GM23338 (cell line): ENCODE measurements around the gene STX8. TPM values are rescaled to one million over a fixed set of nuclear protein-coding genes. Genes with fewer than 3 reads are reported as not detected.

Experiments used
- ATAC-seq: fragments of 200-7000 bp; cut with Tn5 transposase; 3 replicates; pipeline ENCODE4 v1.9.1; 2020
- DNase-seq: peaks from one replicate; pipeline ENCODE4 v3.0.0-alpha.2; 2015; ENCODE audit warnings: low spot score
- H2AFZ ChIP-seq: fragments of 200-600 bp; sonication (generic); 2 replicates; pipeline ENCODE4 v1.8.0; 2016; ENCODE audit warnings: antibody characterized with exemption, mild to moderate bottlenecking, moderate library complexity
- H3F3A ChIP-seq: fragments of 200-600 bp; sonication (generic); replicated peaks from 2 replicates; pipeline ENCODE4 v1.8.0; 2017; ENCODE audit warnings: antibody characterized with exemption, mixed run types, low read depth
- H3K27ac ChIP-seq: fragments of 200-600 bp; sonication (generic); 2 replicates; pipeline ENCODE4 v1.6.1; 2016; ENCODE audit warnings: low read depth
- H3K27me3 ChIP-seq: fragments of 200-600 bp; sonication (generic); 2 replicates; pipeline ENCODE4 v1.8.0; 2016; ENCODE audit warnings: mild to moderate bottlenecking, mixed run types, moderate library complexity; ENCODE audit not compliant: insufficient read depth
- H3K36me3 ChIP-seq: fragments of 200-600 bp; sonication (generic); 2 replicates; pipeline ENCODE4 v1.8.0; 2016; ENCODE audit warnings: mild to moderate bottlenecking; ENCODE audit not compliant: insufficient read depth
- H3K4me1 ChIP-seq: fragments of 200-600 bp; sonication (generic); 2 replicates; pipeline ENCODE4 v1.8.0; 2016; ENCODE audit warnings: mild to moderate bottlenecking, moderate library complexity; ENCODE audit not compliant: insufficient read depth
- H3K4me2 ChIP-seq: fragments of 200-600 bp; sonication (generic); 2 replicates; pipeline ENCODE4 v1.7.1; 2017; ENCODE audit warnings: mixed run types
- H3K4me3 ChIP-seq: fragments of 200-600 bp; sonication (generic); 2 replicates; pipeline ENCODE4 v1.6.1; 2016; ENCODE audit warnings: mixed run types
- H3K79me2 ChIP-seq: fragments of 200-600 bp; sonication (generic); replicated peaks from 2 replicates; pipeline ENCODE4 v1.8.0; 2017; ENCODE audit warnings: mild to moderate bottlenecking; ENCODE audit not compliant: insufficient read depth
- H3K9me2 ChIP-seq: fragments of 200-600 bp; sonication (generic); 2 replicates; pipeline ENCODE4 v1.8.0; 2017; ENCODE audit not compliant: insufficient read depth
- H4K20me1 ChIP-seq: fragments of 200-600 bp; sonication (generic); replicated peaks from 2 replicates; pipeline ENCODE4 v1.8.0; 2017; ENCODE audit warnings: mild to moderate bottlenecking; ENCODE audit not compliant: insufficient read depth
- H3K27ac Mint-ChIP-seq: 2 replicates; pipeline ENCODE4 v1.8.0; 2020; ENCODE audit warnings: inconsistent platforms, mild to moderate bottlenecking, moderate library complexity, mixed read lengths
- H3K27me3 Mint-ChIP-seq: 3 replicates; pipeline ENCODE4 v1.8.0; 2022; ENCODE audit warnings: low read depth, mild to moderate bottlenecking, moderate library complexity, mixed read lengths, inconsistent platforms; ENCODE audit not compliant: insufficient read depth, poor library complexity
- H3K36me3 Mint-ChIP-seq: 3 replicates; pipeline ENCODE4 v1.8.0; 2021; ENCODE audit warnings: low read depth, mild to moderate bottlenecking, inconsistent platforms, moderate library complexity, mixed read lengths
- H3K4me1 Mint-ChIP-seq: 3 replicates; pipeline ENCODE4 v1.8.0; 2020; ENCODE audit warnings: mild to moderate bottlenecking, inconsistent platforms, mixed read lengths
- H3K4me3 Mint-ChIP-seq: 3 replicates; pipeline ENCODE4 v1.8.0; 2021; ENCODE audit warnings: moderate library complexity, mild to moderate bottlenecking, inconsistent platforms, mixed read lengths
- H3K9me3 Mint-ChIP-seq: 3 replicates; pipeline ENCODE4 v1.8.0; 2020; ENCODE audit warnings: moderate library complexity, mild to moderate bottlenecking, inconsistent platforms, mixed read lengths
- CREB1 ChIP-seq: fragments of 250-450 bp; sonication (Bioruptor Pico); IDR thresholded peaks from 2 replicates; pipeline ENCODE4 v1.5.0; 2020; ENCODE audit warnings: low read depth, mild to moderate bottlenecking, moderate library complexity
- EZH2phosphoT487 ChIP-seq: fragments of 200-600 bp; sonication (generic); IDR thresholded peaks from one replicate; pipeline ENCODE4 v1.8.1; 2018; ENCODE audit warnings: antibody characterized with exemption; ENCODE audit not compliant: unreplicated experiment
- POLR2AphosphoS5 ChIP-seq: IDR thresholded peaks from 2 replicates; pipeline ENCODE4 v1.6.1; 2016; ENCODE audit warnings: antibody characterized with exemption, low read depth
- STAT1 ChIP-seq: IDR thresholded peaks from one replicate; pipeline ENCODE4 v1.6.1; 2016; ENCODE audit warnings: antibody characterized with exemption; ENCODE audit not compliant: unreplicated experiment
- polyA plus RNA-seq: library from polyadenylated mRNA; unstranded; fragments of >200 nt; fragmentation: Nextera tagmentation; extraction: Ambion mirVana; gene quantifications from 2 replicates; pipeline ENCODE4 v1.2.1, GENCODE V29; 2016
- total RNA-seq: library from RNA; depleted of rRNA; stranded (reverse); fragments of >200 nt; shearing (Covaris generic); gene quantifications from 2 replicates; pipeline ENCODE4 v1.2.3, GENCODE V29; 2014
- TF ChIP-seq, protein P1 (sequence below): fragments of 250-450 bp; sonication (Bioruptor Pico); IDR thresholded peaks from 2 replicates; pipeline ENCODE4 v1.5.0; 2020; ENCODE audit warnings: mild to moderate bottlenecking, moderate library complexity
- TF ChIP-seq, protein P2 (sequence below), 2 experiments: fragments of 200-600 bp in 1 of 2; sonication (generic) in 1 of 2; conservative IDR thresholded peaks; 2 replicates each; pipeline versions ENCODE4 v1.5.1 to v1.6.1; 2016 to 2017; ENCODE audit warnings: antibody characterized with exemption in 2 of 2, low read depth in 2 of 2, mild to moderate bottlenecking in 2 of 2, moderate library complexity in 1 of 2
- TF ChIP-seq, protein P3 (sequence below): IDR thresholded peaks from 2 replicates; pipeline ENCODE4 v1.6.1; 2016; ENCODE audit warnings: antibody characterized with exemption

The STX8 gene
- total and polyA plus RNA-seq, 2 experiments from 2014 or later, result 59.4 to 82.3 TPM

DNA sequence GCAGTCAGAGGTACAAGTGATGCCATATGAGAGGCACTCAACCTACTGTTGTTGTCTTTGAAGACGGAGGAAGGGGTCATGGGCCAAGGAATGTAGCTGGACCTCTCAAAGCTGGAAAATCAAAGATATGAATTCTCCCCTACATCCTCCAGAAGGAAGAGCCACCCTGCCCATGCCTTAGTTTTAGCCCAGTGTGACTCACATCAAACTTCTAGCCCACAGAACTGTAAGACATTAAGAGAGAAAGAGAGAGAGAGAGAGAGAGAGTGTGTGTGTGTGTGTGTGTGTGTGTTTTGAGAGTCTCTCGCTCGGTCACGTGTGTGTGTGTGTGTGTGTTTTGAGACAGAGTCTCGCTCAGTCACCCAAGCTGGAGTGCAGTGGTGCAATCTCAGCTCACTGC is 87.1 kb downstream of the STX8 start:
- no peak overlapping the region for H3K27ac Mint-ChIP-seq
- no peaks in the 10 kb centered on the region; the same call in 2 of the 3 replicates for H3K4me1 Mint-ChIP-seq
- no peak for ATAC-seq

More for the DNA sequence above, 87.1 kb downstream of the STX8 start:
- Histone ChIP-seq H3K79me2 (no peaks in the 10 kb centered on the region), H3K27ac (no peak overlapping the region), H3K36me3 (no peaks in the 10 kb centered on the region), H3K9me2 (no peaks in the 10 kb centered on the region), H3F3A (no peaks in the 10 kb centered on the region), H3K27me3 (no peaks in the 10 kb centered on the region), H4K20me1 (no peaks in the 10 kb centered on the region; the same call in 1 of the 2 replicates), H2AFZ (no peak overlapping the region), H3K4me1 (no peaks in the 10 kb centered on the region), H3K4me2 (no peak overlapping the region), H3K4me3 (no peak overlapping the region)
- TF ChIP-seq, protein P1, sequence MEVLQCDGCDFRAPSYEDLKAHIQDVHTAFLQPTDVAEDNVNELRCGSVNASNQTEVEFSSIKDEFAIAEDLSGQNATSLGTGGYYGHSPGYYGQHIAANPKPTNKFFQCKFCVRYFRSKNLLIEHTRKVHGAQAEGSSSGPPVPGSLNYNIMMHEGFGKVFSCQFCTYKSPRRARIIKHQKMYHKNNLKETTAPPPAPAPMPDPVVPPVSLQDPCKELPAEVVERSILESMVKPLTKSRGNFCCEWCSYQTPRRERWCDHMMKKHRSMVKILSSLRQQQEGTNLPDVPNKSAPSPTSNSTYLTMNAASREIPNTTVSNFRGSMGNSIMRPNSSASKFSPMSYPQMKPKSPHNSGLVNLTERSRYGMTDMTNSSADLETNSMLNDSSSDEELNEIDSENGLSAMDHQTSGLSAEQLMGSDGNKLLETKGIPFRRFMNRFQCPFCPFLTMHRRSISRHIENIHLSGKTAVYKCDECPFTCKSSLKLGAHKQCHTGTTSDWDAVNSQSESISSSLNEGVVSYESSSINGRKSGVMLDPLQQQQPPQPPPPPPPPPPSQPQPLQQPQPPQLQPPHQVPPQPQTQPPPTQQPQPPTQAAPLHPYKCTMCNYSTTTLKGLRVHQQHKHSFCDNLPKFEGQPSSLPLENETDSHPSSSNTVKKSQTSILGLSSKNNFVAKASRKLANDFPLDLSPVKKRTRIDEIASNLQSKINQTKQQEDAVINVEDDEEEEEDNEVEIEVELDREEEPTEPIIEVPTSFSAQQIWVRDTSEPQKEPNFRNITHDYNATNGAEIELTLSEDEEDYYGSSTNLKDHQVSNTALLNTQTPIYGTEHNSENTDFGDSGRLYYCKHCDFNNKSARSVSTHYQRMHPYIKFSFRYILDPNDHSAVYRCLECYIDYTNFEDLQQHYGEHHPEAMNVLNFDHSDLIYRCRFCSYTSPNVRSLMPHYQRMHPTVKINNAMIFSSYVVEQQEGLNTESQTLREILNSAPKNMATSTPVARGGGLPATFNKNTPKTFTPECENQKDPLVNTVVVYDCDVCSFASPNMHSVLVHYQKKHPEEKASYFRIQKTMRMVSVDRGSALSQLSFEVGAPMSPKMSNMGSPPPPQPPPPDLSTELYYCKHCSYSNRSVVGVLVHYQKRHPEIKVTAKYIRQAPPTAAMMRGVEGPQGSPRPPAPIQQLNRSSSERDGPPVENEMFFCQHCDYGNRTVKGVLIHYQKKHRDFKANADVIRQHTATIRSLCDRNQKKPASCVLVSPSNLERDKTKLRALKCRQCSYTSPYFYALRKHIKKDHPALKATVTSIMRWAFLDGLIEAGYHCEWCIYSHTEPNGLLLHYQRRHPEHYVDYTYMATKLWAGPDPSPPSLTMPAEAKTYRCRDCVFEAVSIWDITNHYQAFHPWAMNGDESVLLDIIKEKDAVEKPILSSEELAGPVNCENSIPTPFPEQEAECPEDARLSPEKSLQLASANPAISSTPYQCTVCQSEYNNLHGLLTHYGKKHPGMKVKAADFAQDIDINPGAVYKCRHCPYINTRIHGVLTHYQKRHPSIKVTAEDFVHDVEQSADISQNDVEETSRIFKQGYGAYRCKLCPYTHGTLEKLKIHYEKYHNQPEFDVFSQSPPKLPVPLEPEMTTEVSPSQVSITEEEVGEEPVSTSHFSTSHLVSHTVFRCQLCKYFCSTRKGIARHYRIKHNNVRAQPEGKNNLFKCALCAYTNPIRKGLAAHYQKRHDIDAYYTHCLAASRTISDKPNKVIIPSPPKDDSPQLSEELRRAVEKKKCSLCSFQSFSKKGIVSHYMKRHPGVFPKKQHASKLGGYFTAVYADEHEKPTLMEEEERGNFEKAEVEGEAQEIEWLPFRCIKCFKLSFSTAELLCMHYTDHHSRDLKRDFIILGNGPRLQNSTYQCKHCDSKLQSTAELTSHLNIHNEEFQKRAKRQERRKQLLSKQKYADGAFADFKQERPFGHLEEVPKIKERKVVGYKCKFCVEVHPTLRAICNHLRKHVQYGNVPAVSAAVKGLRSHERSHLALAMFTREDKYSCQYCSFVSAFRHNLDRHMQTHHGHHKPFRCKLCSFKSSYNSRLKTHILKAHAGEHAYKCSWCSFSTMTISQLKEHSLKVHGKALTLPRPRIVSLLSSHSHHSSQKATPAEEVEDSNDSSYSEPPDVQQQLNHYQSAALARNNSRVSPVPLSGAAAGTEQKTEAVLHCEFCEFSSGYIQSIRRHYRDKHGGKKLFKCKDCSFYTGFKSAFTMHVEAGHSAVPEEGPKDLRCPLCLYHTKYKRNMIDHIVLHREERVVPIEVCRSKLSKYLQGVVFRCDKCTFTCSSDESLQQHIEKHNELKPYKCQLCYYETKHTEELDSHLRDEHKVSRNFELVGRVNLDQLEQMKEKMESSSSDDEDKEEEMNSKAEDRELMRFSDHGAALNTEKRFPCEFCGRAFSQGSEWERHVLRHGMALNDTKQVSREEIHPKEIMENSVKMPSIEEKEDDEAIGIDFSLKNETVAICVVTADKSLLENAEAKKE (CRISPR knock-in tag), result no peak
- TF ChIP-seq, protein P2, sequence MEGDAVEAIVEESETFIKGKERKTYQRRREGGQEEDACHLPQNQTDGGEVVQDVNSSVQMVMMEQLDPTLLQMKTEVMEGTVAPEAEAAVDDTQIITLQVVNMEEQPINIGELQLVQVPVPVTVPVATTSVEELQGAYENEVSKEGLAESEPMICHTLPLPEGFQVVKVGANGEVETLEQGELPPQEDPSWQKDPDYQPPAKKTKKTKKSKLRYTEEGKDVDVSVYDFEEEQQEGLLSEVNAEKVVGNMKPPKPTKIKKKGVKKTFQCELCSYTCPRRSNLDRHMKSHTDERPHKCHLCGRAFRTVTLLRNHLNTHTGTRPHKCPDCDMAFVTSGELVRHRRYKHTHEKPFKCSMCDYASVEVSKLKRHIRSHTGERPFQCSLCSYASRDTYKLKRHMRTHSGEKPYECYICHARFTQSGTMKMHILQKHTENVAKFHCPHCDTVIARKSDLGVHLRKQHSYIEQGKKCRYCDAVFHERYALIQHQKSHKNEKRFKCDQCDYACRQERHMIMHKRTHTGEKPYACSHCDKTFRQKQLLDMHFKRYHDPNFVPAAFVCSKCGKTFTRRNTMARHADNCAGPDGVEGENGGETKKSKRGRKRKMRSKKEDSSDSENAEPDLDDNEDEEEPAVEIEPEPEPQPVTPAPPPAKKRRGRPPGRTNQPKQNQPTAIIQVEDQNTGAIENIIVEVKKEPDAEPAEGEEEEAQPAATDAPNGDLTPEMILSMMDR (conservative IDR thresholded peaks at IDR 0.05; ENCODE audit: low read depth in 2 of 2), result no peak
- TF ChIP-seq, protein P3, sequence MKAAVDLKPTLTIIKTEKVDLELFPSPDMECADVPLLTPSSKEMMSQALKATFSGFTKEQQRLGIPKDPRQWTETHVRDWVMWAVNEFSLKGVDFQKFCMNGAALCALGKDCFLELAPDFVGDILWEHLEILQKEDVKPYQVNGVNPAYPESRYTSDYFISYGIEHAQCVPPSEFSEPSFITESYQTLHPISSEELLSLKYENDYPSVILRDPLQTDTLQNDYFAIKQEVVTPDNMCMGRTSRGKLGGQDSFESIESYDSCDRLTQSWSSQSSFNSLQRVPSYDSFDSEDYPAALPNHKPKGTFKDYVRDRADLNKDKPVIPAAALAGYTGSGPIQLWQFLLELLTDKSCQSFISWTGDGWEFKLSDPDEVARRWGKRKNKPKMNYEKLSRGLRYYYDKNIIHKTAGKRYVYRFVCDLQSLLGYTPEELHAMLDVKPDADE, result no peak
- TF ChIP-seq CREB1, result no peak
- TF ChIP-seq EZH2phosphoT487, result no peak
- no peak for TF ChIP-seq STAT1
- TF ChIP-seq POLR2AphosphoS5, result no peak
- 0 out of 3 replicates have a peak, but pooled peaks cover 3% of the 10 kb centered on the region for H3K9me3 Mint-ChIP-seq
- peaks cover 5% of the 10 kb centered on the region for H3K27me3 Mint-ChIP-seq
- H3K4me3 Mint-ChIP-seq, result no peak overlapping the region
- peaks cover 9% of the 10 kb centered on the region for H3K36me3 Mint-ChIP-seq
- DNase-seq, result no peak
